Measurements from ENCODE around the gene UBAP1. TPM values are rescaled to one million over a fixed set of nuclear protein-coding genes. Genes with fewer than 3 reads are reported as not detected.
"Not testable (repeated sequence)": the region's sequence is repeated elsewhere in the genome, so short reads cannot be mapped to it uniquely, and the experiment has no call there.

UBAP1 gene
- total RNA-seq, 3 donors from 2014 or later, result 33.7 to 53.1 (median 38.2) TPM

DNA sequence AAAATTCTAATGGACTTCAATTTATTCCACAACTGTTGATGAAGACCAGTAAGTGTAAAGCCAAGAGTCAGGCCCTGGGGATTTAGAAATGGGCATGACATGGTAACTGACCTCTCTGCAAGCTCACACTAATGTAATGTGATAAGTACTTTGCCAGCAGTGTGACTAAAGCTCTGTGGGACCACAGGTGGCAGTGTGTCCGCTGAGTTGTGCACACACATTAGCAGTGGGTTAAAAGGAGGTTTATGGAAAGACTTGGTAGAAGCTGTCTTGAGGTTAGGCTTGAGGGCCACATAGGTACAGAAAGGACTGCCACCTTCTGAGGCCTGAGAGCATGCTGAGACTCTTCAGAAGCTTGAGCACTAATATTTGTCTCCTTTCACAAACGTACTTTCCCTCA, 67.6 kb downstream of the UBAP1 start:
- H3K9me3 ChIP-seq, result no peaks in the 10 kb centered on the region
- TF ChIP-seq, protein P1, sequence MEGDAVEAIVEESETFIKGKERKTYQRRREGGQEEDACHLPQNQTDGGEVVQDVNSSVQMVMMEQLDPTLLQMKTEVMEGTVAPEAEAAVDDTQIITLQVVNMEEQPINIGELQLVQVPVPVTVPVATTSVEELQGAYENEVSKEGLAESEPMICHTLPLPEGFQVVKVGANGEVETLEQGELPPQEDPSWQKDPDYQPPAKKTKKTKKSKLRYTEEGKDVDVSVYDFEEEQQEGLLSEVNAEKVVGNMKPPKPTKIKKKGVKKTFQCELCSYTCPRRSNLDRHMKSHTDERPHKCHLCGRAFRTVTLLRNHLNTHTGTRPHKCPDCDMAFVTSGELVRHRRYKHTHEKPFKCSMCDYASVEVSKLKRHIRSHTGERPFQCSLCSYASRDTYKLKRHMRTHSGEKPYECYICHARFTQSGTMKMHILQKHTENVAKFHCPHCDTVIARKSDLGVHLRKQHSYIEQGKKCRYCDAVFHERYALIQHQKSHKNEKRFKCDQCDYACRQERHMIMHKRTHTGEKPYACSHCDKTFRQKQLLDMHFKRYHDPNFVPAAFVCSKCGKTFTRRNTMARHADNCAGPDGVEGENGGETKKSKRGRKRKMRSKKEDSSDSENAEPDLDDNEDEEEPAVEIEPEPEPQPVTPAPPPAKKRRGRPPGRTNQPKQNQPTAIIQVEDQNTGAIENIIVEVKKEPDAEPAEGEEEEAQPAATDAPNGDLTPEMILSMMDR (IDR thresholded peaks at IDR 0.05), result no peak
- no peak overlapping the region for H3K4me3 ChIP-seq
- ATAC-seq (no peak), DNase-seq (no peak)
- H3K4me1 ChIP-seq (ENCODE audit: low read depth), result no peaks in the 10 kb centered on the region
- intact Hi-C loops (cut with DNase I, micrococcal nuclease), result no loop called here
- H3K36me3 ChIP-seq (ENCODE audit: low read depth), result no peaks in the 10 kb centered on the region

DNA sequence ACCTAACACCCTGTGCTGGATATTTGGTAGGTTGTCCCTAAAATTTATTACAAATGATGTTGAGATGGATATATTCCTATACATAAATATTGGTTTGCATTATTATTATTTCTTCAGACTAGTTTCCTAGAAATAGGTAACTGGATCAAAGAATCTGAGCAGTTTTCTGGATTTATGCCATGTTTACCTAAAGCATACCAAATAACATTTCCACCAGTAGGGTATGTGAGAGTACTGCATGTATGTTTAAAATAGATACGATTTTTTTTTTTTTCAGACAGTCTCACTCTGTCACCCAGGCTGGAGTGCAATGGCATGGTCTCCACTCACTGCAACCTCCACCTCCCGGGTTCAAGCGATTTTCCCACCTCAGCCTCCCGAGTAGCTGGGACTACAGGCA, 68.9 kb downstream of the UBAP1 start:
- H3K4me3 ChIP-seq; H3K9me3 ChIP-seq; ATAC-seq; DNase-seq; H3K4me1 ChIP-seq (ENCODE audit: low read depth); intact Hi-C loops (cut with DNase I, micrococcal nuclease); H3K36me3 ChIP-seq (ENCODE audit: low read depth): not testable (repeated sequence)

DNA sequence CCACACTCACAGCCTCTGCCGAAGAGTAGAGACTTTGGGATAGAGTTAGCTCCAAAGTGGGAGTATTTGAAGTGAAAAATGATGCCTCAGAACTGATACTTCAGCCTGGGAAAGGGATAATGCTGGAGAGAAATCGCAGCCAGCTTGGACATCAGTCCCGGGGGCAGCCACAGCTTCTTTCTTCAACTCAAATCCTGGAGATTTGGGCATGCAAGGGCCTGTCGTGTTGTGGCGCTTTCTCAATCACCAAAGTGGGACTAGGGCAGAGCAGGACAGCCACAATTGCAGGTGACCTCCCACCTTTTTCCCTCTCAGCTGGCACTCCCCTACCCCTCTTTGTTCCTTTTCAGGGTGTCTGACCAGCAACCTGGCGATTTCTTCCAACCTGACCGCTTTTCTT, 70.4 kb downstream of the UBAP1 start:
- no peaks in the 10 kb centered on the region for H3K4me1 ChIP-seq (ENCODE audit: low read depth)
- no peaks in the 10 kb centered on the region for H3K9me3 ChIP-seq
- no peak for DNase-seq
- H3K4me3 ChIP-seq, result no peak overlapping the region
- TF ChIP-seq, protein P1 (IDR thresholded peaks at IDR 0.05), result no peak
- no peak for ATAC-seq
- intact Hi-C loops (cut with DNase I, micrococcal nuclease), result no loop called here
- no peaks in the 10 kb centered on the region for H3K36me3 ChIP-seq (ENCODE audit: low read depth)

GRCh38 chr9:34250721-34251120, 71.9 kb downstream of the UBAP1 start:
- Histone ChIP-seq H3K36me3 (ENCODE audit: low read depth) (no peaks in the 10 kb centered on the region), H3K4me3 (no peak overlapping the region), H3K9me3 (no peaks in the 10 kb centered on the region), H3K4me1 (ENCODE audit: low read depth) (no peaks in the 10 kb centered on the region)
- TF ChIP-seq, protein P1 (IDR thresholded peaks at IDR 0.05), result no peak
- ATAC-seq, result no peak
- no peak for DNase-seq
- intact Hi-C loops (cut with DNase I, micrococcal nuclease), result no loop called here

- ATAC-seq (no peak), DNase-seq (no peak)
- TF ChIP-seq, protein P1 (IDR thresholded peaks at IDR 0.05), result no peak
- Histone ChIP-seq H3K9me3 (no peaks in the 10 kb centered on the region), H3K36me3 (ENCODE audit: low read depth) (no peaks in the 10 kb centered on the region), H3K4me3 (no peak overlapping the region), H3K4me1 (ENCODE audit: low read depth) (no peaks in the 10 kb centered on the region)
- intact Hi-C loops (cut with DNase I, micrococcal nuclease), result no loop called here
Measured at GRCh38 chr9:34252016-34252415, 73.2 kb downstream of the UBAP1 start.

GRCh38 chr9:34252670-34253459, 74.0 kb downstream of the UBAP1 start:
- intact Hi-C loops (cut with DNase I, micrococcal nuclease), result no loop called here
- DNase-seq, result peak in 1 of 3 donors; percentile 24
- peak; percentile 66 for ATAC-seq
- TF ChIP-seq, protein P1 (IDR thresholded peaks at IDR 0.05), result no peak
- H3K4me3 ChIP-seq, result no peak overlapping the region
- H3K36me3 ChIP-seq (ENCODE audit: low read depth), result no peaks in the 10 kb centered on the region
- no peaks in the 10 kb centered on the region for H3K9me3 ChIP-seq
- no peaks in the 10 kb centered on the region for H3K4me1 ChIP-seq (ENCODE audit: low read depth)
